DMS 273 (cell line): ENCODE results near the gene SCARF1.

Experiments
- DNase-seq: peaks from one replicate; lab custom pipeline; 2025; ENCODE audit not compliant: unreplicated experiment; lab: John Stamatoyannopoulos, UW

SCARF1 gene

GRCh38 chr17:1628856-1629503 is 16.6 kb downstream of the SCARF1 start:
- DNase-seq = peak; percentile 96

GRCh38 chr17:1627982-1628855 is 17.3 kb downstream of the SCARF1 start, which contains the start of gene SLC43A2:
TSS of gene SLC43A2 (minus strand) at chr17:1628834. CDS start at chr17:1627874, 960 bp downstream.
- peak; percentile 91 for DNase-seq

- no peak for DNase-seq
Measured at GRCh38 chr17:1627182-1627981, 18.1 kb downstream of the SCARF1 start.

- no peak for DNase-seq
Measured at GRCh38 chr17:1626333-1626732, 19.2 kb downstream of the SCARF1 start.

- no peak for DNase-seq
Measured at GRCh38 chr17:1625581-1625980, 20.0 kb downstream of the SCARF1 start.

- DNase-seq = no peak
Measured at GRCh38 chr17:1625053-1625452, 20.5 kb downstream of the SCARF1 start.

GRCh38 chr17:1624650-1625049 is 20.9 kb downstream of the SCARF1 start:
- DNase-seq = no peak

- DNase-seq = no peak
Measured at GRCh38 chr17:1623057-1623630, 22.4 kb downstream of the SCARF1 start.

GRCh38 chr17:1621273-1621954 is 24.1 kb downstream of the SCARF1 start:
- DNase-seq = no peak

GRCh38 chr17:1620486-1620885 is 25.0 kb downstream of the SCARF1 start:
- DNase-seq = no peak

- DNase-seq = no peak
Measured at GRCh38 chr17:1617620-1618174, 27.8 kb downstream of the SCARF1 start.

GRCh38 chr17:1616101-1616500 is 29.4 kb downstream of the SCARF1 start:
- no peak for DNase-seq

- no peak for DNase-seq
Measured at GRCh38 chr17:1612400-1612799, 33.1 kb downstream of the SCARF1 start.

- no peak for DNase-seq
Measured at GRCh38 chr17:1611715-1612114, 33.8 kb downstream of the SCARF1 start.

- no peak for DNase-seq
Measured at GRCh38 chr17:1608676-1609075, 36.9 kb downstream of the SCARF1 start.

- no peak for DNase-seq
Measured at GRCh38 chr17:1607971-1608320, 37.6 kb downstream of the SCARF1 start.

- no peak for DNase-seq
Measured at GRCh38 chr17:1606352-1606985, 39.1 kb downstream of the SCARF1 start.

- no peak for DNase-seq
Measured at GRCh38 chr17:1605681-1606351, 39.7 kb downstream of the SCARF1 start.

- DNase-seq = no peak
Measured at GRCh38 chr17:1604831-1605528, 40.6 kb downstream of the SCARF1 start.
